H4 (cell line): ENCODE measurements around the gene HES1. TPM values are rescaled to one million over a fixed set of nuclear protein-coding genes. Genes with fewer than 3 reads are reported as not detected.
"Not testable (repeated sequence)": the region's sequence is repeated elsewhere in the genome, so short reads cannot be mapped to it uniquely, and the experiment has no call there.

Experiments used
- DNase-seq: peaks from one replicate; pipeline ENCODE4 v3.0.0-alpha.2; 2015; ENCODE audit warnings: low spot score
- total RNA-seq: library from RNA; depleted of rRNA; stranded (reverse); fragments of >200 nt; shearing (Covaris generic); gene quantifications from 2 replicates; pipeline ENCODE4 v1.2.3, GENCODE V29; 2014

HES1 gene
- total RNA-seq, 1 experiment from 2014 or later = 22.5 TPM

GRCh38 chr3:194125442-194125841, 10.5 kb upstream of the HES1 start:
- no peak for DNase-seq

GRCh38 chr3:194126790-194127189, 9.2 kb upstream of the HES1 start:
- no peak for DNase-seq

- no peak for DNase-seq
Measured at GRCh38 chr3:194128202-194128918, 7.6 kb upstream of the HES1 start.

- DNase-seq = not testable (repeated sequence)
Measured at GRCh38 chr3:194128919-194129295, 7.0 kb upstream of the HES1 start.

GRCh38 chr3:194129581-194130133, 6.3 kb upstream of the HES1 start:
- peak; percentile 61 for DNase-seq

GRCh38 chr3:194130188-194130587, 5.8 kb upstream of the HES1 start:
- DNase-seq = no peak

GRCh38 chr3:194130807-194131589, 5.0 kb upstream of the HES1 start:
- DNase-seq = no peak

GRCh38 chr3:194132465-194133286, 3.3 kb upstream of the HES1 start:
- DNase-seq = no peak

- DNase-seq = peak; percentile 55
Measured at GRCh38 chr3:194133661-194134230, 2.2 kb upstream of the HES1 start.

- DNase-seq = peak; percentile 85
Measured at GRCh38 chr3:194134231-194134756, 1.7 kb upstream of the HES1 start.

GRCh38 chr3:194134757-194135515, 1.0 kb upstream of the HES1 start:
- DNase-seq = peak; percentile 96

- no peak for DNase-seq
Measured at GRCh38 chr3:194135516-194135805, 487 bp upstream of the HES1 start.

GRCh38 chr3:194136519-194137007, 615 bp downstream of the HES1 start:
- DNase-seq = no peak

GRCh38 chr3:194137008-194137505, 1.1 kb downstream of the HES1 start:
- DNase-seq = peak; percentile 65

- DNase-seq = peak; percentile 27
Measured at GRCh38 chr3:194137506-194138474, 1.8 kb downstream of the HES1 start.

- no peak for DNase-seq
Measured at GRCh38 chr3:194138732-194139070, 2.8 kb downstream of the HES1 start.

GRCh38 chr3:194139071-194139813, 3.3 kb downstream of the HES1 start:
- peak; percentile 80 for DNase-seq

- no peak for DNase-seq
Measured at GRCh38 chr3:194139814-194140391, 4.0 kb downstream of the HES1 start.
